Activated CD8-positive, alpha-beta memory T cell treated with anti-CD3 and anti-CD28 coated beads for 48 hours (primary cell): ENCODE results near the gene ATRNL1.

ENCODE experiments used
- DNase-seq, 3 experiments: peaks; one replicate each; pipeline ENCODE4 v3.0.0-alpha.2; 2020; ENCODE audit warnings: low read depth in 2 of 3, low spot score in 2 of 3

Gene ATRNL1

DNA sequence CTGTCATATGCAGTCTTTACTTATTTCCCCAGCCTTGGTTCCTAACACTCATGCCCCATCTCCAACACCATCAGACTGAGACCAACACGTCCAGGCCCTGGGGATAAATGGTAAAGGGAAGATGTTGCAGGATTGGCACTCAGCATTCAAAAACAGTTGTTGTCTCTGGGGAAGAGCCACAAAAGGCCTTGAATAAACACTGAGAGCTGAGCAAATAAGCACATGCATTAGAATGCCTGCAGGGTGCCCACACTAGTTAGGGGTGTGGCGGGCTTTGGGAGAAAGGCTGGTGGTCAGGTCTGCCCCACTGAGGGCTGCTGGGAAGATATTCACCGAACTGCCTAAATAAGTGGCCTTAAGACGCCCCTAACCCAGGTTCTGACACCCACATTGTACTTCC, 788.9 kb downstream of the ATRNL1 start:
- DNase-seq = no peak

DNA sequence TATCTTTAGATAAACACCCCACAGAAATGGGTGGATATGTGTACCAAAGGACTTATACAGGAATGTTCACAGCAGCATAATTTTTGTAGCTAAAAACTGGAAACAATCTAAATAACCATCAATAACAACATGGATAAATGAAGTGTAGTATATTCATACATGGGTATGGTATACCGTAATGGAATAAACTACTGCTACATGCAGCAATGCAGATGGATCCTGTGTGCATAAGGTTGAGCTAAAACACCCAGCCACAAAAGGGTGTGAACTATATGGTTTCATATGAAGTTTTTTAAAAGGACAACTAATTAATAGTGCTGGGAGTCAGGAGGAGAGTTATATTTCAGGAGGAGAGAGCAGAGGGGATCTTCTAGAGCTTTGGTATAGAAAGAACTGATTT, 790.2 kb downstream of the ATRNL1 start:
- DNase-seq = no peak

DNA sequence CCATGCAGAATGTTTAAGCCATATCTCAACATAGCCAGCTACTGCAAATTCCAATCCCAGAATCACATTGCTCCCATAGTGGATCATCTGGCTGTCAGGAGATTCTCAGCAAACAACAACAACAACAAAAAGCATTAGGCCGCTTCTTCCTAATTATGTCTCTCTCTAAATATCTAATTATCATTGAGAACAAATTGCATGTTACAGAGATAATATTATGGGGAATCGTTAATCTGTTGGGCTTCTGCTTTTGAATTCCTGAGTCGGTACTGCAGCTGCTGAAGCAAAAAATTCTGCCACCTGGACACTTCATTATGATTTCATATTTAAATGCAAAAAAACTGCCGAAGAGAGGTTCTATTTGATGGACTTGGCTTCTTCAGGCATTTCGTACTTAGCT, 791.2 kb downstream of the ATRNL1 start:
- no peak for DNase-seq

DNA sequence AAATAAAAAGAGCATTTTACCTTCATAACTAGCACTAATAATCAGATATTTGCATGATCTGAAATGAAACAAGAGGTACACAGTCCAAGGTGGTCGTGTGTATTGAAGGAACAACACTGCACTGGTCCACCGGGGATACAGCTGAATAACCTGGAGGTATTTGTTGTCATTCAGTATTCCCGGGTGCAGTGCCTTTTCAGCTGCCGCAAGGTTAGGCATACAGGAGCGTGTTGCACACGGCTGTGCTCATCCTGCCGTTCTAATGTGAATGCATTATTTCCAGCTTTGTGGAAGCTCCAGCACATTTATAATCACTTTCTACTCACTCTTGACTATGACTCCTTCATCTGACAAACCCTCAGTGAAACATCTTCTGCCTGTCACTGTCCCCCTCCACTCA, 802.0 kb downstream of the ATRNL1 start:
- DNase-seq = no peak

DNA sequence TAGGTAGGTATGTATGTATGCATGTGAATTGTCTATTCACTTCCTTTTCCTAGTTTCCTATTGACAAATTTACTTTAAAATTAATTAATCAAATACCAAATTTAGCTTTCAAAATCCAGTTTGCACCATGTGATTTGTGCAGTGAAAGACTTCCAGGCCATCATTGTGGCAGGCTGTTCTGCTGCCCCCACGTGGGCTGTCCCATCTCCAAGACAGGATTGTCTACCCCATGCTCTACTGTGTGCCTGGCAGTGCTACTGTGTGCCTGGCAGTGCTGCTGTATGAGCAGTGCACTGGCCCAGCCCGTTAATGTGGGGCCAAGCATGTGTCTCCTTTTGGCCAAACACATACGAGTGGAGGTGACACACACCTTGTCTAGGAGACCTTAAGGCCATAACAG, 805.1 kb downstream of the ATRNL1 start:
- DNase-seq = no peak

DNA sequence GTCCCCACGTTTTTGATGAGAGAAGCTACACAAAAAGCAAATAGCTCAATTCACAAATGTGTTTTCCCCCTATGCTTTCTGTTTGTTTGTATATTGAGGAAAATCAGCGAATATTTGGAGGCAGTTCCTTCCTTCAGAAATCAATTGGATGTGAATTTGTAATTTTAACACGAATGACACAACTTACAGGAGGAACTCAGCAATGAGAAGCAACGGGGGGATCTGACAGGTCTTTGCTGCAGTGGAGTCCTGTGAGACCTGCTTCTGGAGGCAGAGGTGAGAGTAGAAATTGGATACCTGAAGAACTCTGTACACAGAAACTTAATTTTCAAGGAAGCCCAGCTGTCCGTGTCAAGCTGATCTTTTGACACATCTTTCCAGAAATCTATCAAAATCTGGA, 809.4 kb downstream of the ATRNL1 start:
- no peak for DNase-seq

DNA sequence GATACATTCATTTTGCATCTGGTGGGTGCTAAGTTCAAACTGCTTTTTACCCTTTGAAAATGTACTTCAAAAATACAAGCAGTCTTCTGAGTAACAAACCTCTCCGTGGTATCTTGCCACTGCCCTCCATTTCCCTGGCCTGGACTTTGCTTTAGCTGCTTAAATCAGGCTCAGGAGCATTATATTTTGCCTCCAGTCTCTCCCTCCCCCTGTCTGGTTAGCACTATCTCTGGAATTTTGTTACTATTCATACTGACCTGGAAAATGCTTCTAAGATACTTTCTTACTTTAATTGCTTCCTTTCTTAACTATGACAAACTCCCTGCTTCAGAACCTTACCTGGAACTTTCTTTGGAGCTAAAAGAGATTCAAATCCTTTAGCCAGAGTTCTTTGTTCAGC, 810.0 kb downstream of the ATRNL1 start:
- no peak for DNase-seq

DNA sequence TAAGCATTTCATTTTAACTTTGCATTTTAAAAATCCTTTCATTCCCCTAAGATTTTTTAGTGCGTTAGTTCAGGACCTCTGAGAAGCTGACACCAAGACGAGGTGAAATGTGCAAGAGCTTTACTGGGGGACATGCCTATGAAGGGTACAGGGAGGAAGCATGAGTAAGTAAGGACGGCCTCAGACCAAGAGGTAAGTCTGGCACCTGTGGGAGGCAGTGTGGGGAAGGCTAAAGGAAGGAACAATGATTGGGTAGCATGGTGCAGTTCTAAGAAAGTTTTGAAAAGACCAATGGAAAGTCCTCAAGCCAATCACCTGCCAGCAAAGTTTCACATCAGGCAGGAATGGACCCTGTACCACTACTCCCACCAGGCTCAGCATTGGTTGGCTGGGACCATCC, 810.7 kb downstream of the ATRNL1 start:
- DNase-seq = no peak

DNA sequence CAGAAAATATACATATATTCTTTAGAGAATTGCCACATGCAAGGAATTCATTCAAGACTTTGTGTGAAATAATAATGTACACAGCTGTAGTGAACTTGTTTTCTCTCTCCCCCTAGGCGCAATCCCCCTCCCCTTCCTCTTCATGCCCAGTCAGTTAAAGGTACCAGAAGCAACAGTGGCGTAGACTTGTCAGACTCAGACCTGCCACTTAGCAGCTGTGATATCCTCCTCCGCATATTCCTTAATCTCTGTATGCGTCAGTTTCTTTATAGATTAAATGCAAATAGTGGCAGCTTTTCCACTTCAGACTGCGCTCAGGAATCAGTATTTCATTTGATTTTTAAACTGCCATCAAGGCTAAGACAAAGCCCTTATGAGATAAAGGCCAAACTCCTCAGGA, 815.9 kb downstream of the ATRNL1 start:
- no peak for DNase-seq

DNA sequence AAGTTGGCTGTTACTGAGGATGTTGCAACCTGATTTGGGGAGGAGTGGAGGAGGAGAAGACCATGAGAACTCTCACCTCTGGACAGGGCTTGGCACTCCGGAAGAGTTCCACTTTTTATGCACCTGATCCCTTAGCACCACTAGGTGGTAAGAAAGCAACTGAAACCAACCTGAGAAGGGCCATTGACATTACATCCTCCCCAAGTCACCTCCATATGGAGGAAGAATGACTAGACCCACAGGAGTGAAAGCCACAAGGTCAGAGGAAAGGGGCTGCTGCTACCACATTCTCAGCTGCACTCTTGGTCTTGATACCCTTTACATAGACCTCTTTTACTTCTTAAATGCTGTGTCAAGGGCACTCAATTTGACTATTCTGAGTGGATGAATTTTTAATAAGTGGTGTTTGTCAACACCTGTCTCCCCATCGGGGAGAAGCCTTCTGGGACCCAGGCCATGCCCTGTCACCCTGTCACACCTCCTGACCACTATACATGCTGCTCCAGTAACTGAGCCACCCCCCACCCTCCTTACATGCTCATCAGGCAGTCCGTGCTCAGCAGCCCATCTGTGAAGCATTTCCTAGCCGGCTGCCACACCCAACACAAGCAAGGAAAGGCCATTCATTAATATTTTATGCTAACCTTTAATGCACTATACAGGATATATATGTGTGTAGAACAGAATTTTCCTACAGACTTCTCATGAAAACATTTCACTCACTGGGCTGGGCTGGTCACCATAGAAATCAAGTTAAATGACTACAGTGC, 817.0 kb downstream of the ATRNL1 start:
- no peak for DNase-seq

DNA sequence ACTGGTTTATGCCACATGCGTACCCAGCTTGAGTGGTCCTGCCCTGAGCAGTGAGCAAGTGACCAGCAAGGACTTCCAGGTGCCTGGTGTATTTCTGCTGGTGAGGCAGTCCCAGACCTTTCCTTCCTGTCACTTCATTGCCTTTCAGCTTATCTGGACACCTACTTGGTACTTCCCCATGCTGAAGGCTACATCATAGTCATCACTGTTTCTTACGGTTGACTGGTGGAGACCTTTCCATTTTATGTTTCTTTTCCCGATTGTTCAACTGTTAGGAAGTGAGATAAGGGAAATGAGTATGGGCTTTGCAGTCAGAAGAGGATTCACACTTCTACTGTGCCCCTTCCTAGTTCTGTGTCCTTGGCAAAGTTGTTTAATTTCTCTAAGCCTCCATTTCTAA, 821.3 kb downstream of the ATRNL1 start:
- DNase-seq = no peak

DNA sequence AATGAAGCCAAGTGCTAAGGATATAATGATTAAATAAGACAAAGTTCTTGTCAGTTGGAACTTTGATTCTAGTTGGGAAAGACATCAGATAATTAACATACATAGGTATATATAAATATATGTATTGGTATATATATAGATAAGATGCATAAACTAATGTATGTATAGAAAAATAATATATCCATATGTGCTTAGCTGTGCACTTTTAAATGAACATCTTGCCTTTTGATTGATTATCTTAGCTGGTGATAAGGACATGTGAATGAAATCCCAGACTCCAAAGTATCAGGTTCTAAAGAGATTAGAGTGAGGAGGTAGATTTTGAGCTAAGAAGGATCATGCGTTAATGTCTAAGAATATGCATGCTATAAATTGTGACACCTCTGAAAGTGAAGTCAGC, 822.3 kb downstream of the ATRNL1 start:
- DNase-seq = no peak

DNA sequence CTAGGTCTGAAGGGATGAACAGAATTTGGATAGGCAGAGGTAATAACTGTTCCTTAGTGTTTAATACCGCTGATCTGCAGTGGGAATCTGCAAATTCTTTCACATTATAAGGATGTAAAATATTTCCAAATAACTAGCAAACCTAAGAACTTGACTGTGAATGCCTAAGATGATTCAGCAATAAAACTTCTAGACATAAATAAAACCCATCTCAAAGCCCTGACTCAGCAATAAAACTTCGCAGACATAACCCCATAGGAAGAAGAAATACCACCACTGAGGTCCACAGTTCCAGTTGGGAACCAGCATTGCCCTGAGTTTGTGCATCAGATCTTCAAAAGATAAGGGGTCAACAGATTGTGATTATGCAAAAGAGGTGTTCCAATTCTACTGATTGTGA, 825.6 kb downstream of the ATRNL1 start:
- DNase-seq = no peak

DNA sequence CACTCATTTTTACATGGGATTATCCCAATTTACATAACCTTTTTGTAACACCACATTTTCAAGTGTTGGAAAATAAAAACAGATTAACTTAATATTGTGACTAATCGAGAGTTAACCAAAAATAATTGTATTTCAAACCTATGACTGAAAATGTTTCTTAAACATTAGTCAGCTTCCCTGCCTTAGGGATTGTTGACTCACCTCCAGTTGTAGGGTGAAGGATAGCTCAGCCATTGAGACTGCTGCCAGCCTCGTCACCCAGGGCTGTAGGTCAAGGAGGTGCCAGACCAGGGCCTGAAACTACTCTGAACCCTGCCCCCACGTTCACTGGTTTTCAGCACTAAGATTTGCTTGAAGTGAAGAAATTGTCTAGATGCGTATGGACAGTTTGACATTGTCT, 828.6 kb downstream of the ATRNL1 start:
- no peak for DNase-seq

DNA sequence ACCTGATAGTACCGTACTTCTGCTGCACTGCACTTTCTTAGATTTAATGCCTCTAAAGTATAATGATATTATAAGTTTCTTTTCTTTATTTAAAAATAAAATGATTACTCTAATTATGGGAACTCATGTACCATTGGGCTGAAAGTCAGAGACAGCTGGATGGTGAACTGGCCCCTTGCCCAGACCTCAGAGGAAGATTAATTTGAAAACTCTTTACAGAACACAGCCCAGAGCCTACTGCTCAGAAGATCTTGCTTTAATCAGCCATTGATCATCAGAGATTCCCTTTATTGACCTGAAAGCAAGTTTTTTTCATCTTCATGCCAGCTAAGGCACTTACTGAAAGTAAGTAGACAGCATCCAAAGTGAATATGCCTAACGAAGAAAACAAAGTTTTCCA, 838.1 kb downstream of the ATRNL1 start:
- DNase-seq = no peak

DNA sequence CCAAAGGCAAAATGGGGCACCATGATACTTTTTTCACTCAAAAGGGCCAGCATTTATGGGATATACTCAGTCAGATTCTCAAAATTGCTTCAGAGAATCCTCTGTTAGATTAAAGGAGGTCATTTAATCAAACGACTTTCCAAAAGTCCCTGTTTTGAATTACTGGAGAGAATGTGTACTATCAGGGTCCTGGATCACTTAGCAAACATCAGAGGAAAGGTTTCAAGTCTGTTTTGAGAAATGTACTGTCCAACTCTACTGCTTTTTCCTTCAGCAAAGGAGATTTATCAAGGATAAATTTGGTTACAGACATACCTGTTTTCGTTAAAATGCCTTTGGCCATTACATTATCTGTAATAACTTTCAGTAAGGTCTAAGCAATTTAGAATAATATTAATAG, 838.9 kb downstream of the ATRNL1 start:
- DNase-seq = no peak

DNA sequence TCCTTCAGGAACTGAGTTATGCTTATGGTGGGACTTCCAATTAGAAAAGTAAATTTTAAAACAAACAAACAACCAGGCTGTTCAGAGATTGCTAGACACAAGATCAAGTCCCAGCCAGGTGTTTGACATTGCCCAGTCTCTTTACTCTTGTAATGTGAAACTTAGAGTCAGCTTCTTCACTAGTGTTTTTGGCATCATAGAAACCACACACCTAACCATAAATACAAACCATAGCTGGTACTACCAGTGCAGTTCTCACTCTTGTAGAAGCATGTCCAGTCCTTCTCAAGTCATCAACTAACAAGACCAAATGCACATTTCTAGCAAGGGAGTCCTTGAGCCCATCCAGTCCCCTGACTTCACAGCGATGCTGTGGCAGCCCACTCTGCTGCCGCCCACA, 839.9 kb downstream of the ATRNL1 start:
- DNase-seq = no peak

DNA sequence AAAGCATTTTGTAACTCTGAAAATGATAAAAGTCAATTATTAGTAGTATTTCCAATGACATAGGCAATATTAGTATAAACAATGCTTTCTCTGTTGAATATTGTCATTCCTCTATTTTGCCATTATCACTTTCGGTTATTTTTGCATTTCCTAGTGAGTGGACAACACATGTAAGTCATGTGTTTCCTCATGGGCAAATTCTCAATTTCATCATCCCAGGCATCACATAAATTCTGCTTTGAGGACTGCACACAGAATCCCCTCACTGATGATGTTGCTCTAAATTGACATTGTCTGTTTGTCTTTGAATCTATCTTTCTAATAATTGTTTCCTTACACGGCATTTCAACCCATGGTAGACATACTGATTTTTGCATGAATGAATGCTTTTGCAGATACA, 842.6 kb downstream of the ATRNL1 start:
- no peak for DNase-seq

DNA sequence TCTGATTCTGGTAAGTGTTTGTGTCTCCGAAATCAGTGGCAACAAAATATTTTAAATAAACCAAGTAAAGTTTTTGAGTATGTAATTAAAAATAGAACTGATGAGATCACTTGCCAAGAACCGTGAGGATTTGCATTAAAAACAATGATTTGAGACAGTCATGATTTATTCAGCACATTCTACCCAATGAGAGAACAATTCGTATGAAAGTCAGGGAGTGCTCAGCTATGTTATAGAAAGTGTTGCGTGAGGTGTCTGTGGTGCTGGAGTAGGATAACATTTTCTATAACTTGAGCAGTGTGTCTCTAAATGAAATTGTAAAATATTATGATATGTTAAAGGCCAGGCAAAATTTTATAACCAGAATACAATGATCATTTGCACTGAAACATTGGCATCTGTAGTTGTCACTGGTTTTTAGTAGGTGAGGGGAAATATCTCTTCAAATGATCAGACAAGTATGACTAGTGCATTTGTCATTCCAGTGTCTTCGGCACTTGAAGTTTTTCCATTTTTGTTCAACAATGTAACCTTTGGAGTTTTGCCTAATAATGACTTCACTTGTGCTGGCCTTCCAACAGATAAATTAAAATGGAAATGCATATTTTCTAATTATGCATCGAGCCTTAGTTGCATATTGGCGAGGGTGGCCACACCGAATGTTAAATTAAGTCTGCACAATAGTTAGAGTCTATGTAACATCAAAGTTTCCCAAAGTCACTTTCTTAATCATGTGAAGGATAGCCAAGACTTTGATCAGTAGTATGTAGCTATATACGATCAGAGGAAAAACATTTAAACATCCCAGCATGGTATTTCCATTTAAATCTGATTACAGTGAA, 844.0 kb downstream of the ATRNL1 start:
- DNase-seq = no peak

DNA sequence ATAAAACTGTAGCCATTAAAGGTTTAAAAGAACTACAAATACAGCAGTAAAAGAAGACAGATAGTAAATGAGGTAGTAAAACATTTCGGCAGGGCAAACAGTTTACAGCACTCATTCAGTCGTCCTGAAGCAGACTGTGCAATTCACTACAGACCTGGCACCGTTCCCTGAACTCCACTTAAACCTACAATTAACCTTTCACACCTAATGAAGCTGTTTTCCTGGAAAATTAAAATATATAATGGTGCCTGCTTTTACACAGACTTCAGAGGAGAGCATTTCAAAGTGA, 844.5 kb downstream of the ATRNL1 start:
- no peak for DNase-seq

DNA sequence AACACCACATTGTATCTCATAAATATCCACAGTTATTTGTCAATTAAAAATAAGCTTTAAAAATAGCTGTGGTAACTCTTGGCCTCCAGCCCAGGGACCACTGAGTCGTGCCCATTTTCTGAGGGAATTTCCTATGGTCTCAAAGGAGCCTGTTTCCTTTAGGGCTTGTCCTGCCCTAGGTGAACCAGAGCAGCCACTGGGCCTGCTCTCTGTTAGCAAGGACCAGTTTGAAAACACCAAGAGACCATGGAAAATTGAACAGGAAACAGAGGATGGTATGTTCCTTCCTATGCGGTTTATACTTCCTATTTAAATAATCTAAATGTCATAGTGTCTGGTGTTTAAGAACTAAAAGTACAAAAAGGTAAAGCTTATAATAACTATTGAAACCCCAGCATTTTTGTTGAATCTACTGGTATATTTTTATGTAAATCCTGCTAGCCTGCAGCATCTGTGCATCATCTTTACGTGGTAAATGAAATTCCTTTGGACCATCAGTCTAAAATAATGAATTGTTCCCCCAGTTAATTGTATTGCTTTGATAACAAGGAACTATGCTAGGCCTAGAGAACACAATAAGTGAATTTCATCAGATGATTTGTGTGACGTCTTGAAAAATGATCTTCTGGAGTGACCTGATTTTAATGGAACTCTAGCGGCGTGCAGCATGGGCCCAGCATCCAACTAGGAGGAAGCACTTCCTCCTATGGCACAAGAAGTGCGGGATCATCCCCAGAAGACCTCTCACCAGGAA, 846.1 kb downstream of the ATRNL1 start:
- no peak for DNase-seq

DNA sequence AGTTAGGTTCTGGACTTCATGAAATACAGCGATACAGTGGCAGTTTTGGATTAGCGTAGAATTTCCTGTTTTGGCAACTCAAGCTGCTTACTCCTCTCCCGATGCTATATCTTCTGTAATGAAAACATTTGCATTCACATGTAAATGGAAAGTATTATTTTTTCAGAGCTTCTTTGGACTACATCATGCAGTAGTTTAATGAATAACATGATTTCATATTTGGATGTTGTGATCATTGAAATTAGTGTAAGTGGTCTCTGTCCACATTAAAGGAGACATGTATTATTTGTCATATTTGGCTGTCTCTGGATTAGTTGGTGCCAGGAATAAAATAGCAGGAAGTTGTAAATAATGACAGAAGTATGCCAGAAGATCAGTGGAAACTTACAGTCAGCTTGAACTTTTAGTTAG, 848.2 kb downstream of the ATRNL1 start:
- DNase-seq = no peak
